ACC112 (cell line): Measurements from ENCODE around the gene RFLNA.

ENCODE experiments used
- H2AFZ ChIP-seq: fragments of 200-600 bp; sonication (generic); one replicate; pipeline ENCODE4 v1.6.0; 2017; ENCODE audit warnings: antibody characterized with exemption, low read length; ENCODE audit not compliant: unreplicated experiment
- H3K27ac ChIP-seq: fragments of 200-600 bp; sonication (generic); 2 replicates; pipeline ENCODE4 v1.5.1; 2014; ENCODE audit warnings: low read depth, mild to moderate bottlenecking, antibody characterized with exemption, low read length, moderate library complexity
- H3K27me3 ChIP-seq: fragments of 200-600 bp; sonication (generic); 2 replicates; pipeline ENCODE4 v1.6.1; 2014; ENCODE audit warnings: mild to moderate bottlenecking, antibody characterized with exemption, low read length, moderate library complexity, mixed read lengths; ENCODE audit not compliant: insufficient read depth
- H3K36me3 ChIP-seq: fragments of 200-600 bp; sonication (generic); 2 replicates; pipeline ENCODE4 v1.6.1; 2016; ENCODE audit warnings: mild to moderate bottlenecking, antibody characterized with exemption, low read length, moderate library complexity, mixed read lengths; ENCODE audit not compliant: insufficient read depth
- H3K4me1 ChIP-seq: fragments of 200-600 bp; sonication (generic); one replicate; pipeline ENCODE4 v1.6.1; 2016; ENCODE audit warnings: low read length, mixed read lengths; ENCODE audit not compliant: insufficient read depth, unreplicated experiment, control insufficient read depth
- H3K4me3 ChIP-seq: fragments of 200-600 bp; sonication (generic); 2 replicates; pipeline ENCODE4 v1.5.1; 2014; ENCODE audit warnings: mild to moderate bottlenecking, low read depth, low read length
- H3K79me2 ChIP-seq: fragments of 200-600 bp; sonication (generic); one replicate; pipeline ENCODE4 v1.6.0; 2016; ENCODE audit warnings: low read length; ENCODE audit not compliant: control insufficient read depth, unreplicated experiment, insufficient read depth

The RFLNA gene

GRCh38 chr12:124304314-124304790 lies 9.5 kb downstream of the RFLNA start:
- H3K79me2 ChIP-seq, result no peaks in the 10 kb centered on the region
- H3K27me3 ChIP-seq, result no peaks in the 10 kb centered on the region
- no peak overlapping the region for H3K27ac ChIP-seq
- H3K4me1 ChIP-seq, result no peaks in the 10 kb centered on the region
- H3K4me3 ChIP-seq, result no peak overlapping the region
- no peak overlapping the region for H2AFZ ChIP-seq
- no peaks in the 10 kb centered on the region for H3K36me3 ChIP-seq

DNA sequence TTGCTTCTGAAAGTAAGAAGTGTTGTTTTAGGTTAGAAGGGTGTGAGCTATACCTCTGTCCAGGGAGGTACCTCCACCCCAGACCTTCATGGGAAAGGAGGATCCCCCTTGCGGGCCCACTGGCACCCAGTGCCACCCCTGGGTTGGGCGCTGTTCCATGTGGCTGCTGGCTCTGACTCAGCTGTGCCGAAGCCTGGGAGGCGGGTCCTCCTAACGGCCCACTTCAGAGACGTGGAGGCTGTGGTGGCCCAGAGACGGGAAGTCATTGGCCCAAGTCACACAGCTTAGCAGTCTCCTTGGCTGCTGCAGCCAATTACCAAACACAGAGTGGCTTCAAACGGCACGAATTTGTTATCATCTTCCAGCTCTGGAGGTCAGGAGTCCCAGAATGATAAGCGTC lies 10.2 kb downstream of the RFLNA start:
- Histone ChIP-seq H3K27me3 (no peaks in the 10 kb centered on the region), H3K79me2 (no peaks in the 10 kb centered on the region), H3K27ac (no peak overlapping the region), H3K4me3 (no peak overlapping the region), H3K4me1 (no peaks in the 10 kb centered on the region), H2AFZ (no peak overlapping the region), H3K36me3 (no peaks in the 10 kb centered on the region)

DNA sequence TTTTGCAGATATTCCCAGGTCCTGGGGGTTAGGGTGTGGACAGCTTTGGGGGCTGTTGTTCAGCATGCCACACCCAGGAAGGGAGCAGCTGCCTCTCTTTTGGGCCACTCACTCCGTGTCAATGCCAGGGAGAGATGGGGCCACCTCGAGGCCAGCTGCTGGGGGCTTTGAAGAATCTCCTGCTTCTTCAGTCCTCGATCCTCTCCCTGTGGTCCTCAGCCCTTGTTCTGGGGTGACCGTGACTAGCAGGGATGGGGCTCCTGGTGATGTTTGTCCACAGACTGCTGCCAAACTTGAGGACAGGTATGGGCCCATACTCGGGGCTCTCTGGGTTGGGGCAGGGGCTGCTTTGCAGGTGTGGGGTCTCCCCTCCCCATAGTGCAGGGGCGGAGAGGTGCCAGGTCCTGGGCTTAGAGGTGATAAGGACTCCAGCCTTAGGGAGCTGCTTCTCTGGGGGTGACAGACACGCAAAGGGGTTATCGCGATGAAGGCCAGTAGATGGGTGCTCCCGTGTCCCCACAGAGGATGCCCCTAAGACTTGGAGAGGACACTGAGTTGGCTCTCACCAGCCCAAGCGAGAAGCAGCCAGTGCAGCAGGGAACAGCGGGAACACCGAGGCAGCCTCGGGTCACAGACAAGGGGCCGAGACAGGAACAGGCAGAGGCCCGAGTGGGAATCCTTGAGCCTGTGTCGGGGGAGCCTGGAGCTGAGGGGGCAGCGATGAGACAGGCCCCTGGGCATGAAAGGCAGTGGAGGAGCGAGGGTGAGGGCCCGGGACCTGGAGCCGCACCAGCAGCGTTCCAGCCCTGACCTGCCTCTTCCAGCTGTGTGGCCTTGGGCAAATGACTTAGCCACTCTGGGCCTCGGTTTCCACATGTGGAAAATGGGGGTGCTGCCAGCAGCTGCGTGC lies 11.1 kb downstream of the RFLNA start:
- Histone ChIP-seq H2AFZ (no peak overlapping the region), H3K36me3 (no peaks in the 10 kb centered on the region), H3K4me3 (no peak overlapping the region), H3K4me1 (no peaks in the 10 kb centered on the region), H3K79me2 (no peaks in the 10 kb centered on the region), H3K27me3 (no peaks in the 10 kb centered on the region), H3K27ac (no peak overlapping the region)

- no peaks in the 10 kb centered on the region for H3K27me3 ChIP-seq
- no peak overlapping the region for H3K27ac ChIP-seq
- H3K4me1 ChIP-seq, result no peaks in the 10 kb centered on the region
- H2AFZ ChIP-seq, result no peak overlapping the region
- H3K79me2 ChIP-seq, result no peaks in the 10 kb centered on the region
- no peak overlapping the region for H3K4me3 ChIP-seq
- no peaks in the 10 kb centered on the region for H3K36me3 ChIP-seq
These were observed 12.0 kb downstream of the RFLNA start for GRCh38 chr12:124306686-124307555.

- Histone ChIP-seq H3K4me1 (no peaks in the 10 kb centered on the region), H3K27ac (no peak overlapping the region), H3K36me3 (no peaks in the 10 kb centered on the region)
These were observed 12.6 kb downstream of the RFLNA start for GRCh38 chr12:124307556-124307825.

DNA sequence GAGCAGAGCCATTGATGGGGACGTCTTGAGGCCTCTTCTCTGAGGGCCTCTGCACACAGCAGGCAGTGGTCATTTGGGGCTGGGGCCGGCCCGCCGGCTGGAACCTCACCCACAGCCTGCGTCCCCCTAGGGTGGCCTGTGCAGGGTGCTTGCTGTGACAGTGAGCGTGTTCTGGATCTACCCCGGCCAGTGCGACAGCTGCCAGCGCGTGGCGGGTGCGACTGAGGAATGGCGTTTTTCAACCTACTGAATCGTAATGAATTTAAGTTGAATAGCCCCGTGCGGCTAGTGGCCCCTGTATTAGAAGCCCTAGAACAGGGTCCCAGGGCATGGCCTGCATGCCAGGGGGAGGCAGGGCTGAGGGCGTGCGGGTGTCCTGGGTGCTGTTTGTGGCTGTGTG lies 13.8 kb downstream of the RFLNA start:
- Histone ChIP-seq H3K36me3 (no peaks in the 10 kb centered on the region), H3K79me2 (no peaks in the 10 kb centered on the region), H3K4me1 (no peaks in the 10 kb centered on the region), H3K27me3 (no peaks in the 10 kb centered on the region), H3K27ac (no peak overlapping the region), H3K4me3 (no peak overlapping the region), H2AFZ (no peak overlapping the region)

More at GRCh38 chr12:124307556-124307825, 12.6 kb downstream of the RFLNA start:
- Histone ChIP-seq H3K27me3 (no peaks in the 10 kb centered on the region), H3K4me3 (no peak overlapping the region), H2AFZ (no peak overlapping the region), H3K79me2 (no peaks in the 10 kb centered on the region)

DNA sequence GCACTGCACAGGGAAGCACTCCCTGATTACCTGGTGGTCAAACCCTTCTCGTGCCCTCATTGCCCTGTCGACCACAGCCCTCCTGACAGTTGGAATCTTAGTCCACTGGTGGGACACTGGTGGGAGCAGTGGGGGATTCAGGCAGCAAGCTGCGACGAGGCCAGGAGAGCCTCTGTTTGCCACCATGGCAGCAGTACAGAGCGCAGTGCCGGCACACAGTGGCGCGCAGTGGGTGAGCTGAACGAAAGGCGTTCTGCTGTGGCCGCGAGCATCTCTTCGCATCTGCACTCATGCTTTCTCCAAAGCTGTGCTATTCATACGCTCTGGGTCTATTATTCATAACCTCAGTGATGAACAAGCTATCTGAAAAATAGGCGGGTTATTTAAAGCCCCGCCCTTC lies 14.3 kb downstream of the RFLNA start:
- Histone ChIP-seq H3K36me3 (no peaks in the 10 kb centered on the region), H3K4me1 (no peaks in the 10 kb centered on the region), H3K27ac (no peak overlapping the region), H3K79me2 (no peaks in the 10 kb centered on the region), H3K4me3 (no peak overlapping the region), H3K27me3 (no peaks in the 10 kb centered on the region), H2AFZ (no peak overlapping the region)

DNA sequence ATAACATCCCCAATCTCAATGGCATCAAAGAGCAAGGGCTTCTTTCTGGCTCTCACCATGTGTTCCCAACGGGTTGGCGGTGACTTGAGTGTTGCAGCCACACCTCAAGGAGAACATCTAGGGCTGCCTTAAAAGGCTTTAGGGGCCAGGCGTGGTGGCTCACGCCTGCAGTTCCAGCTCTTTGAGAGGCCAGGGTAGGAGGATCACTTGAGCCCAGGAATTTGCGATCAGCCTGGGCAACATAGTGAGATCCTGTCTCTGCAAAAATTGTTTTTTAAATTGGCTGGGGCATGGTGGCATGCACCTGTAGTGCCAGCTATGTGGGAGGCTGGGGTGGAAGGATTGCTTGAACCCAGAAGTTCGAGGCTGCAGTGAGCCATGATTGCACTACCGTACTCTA lies 14.9 kb downstream of the RFLNA start:
- Histone ChIP-seq H3K27ac (no peak overlapping the region), H2AFZ (no peak overlapping the region), H3K27me3 (no peaks in the 10 kb centered on the region), H3K36me3 (no peaks in the 10 kb centered on the region), H3K79me2 (no peaks in the 10 kb centered on the region), H3K4me1 (no peaks in the 10 kb centered on the region), H3K4me3 (no peak overlapping the region)

- no peaks in the 10 kb centered on the region for H3K36me3 ChIP-seq
- no peak overlapping the region for H3K27ac ChIP-seq
- H2AFZ ChIP-seq, result no peak overlapping the region
- no peaks in the 10 kb centered on the region for H3K4me1 ChIP-seq
- H3K79me2 ChIP-seq, result no peaks in the 10 kb centered on the region
- H3K4me3 ChIP-seq, result no peak overlapping the region
- H3K27me3 ChIP-seq, result no peaks in the 10 kb centered on the region
These were observed 15.3 kb downstream of the RFLNA start for GRCh38 chr12:124310178-124310577.

GRCh38 chr12:124310785-124311184 lies 15.9 kb downstream of the RFLNA start:
- Histone ChIP-seq H2AFZ (no peak overlapping the region), H3K27me3 (no peaks in the 10 kb centered on the region), H3K36me3 (no peaks in the 10 kb centered on the region), H3K4me1 (no peaks in the 10 kb centered on the region), H3K27ac (no peak overlapping the region), H3K4me3 (no peak overlapping the region), H3K79me2 (no peaks in the 10 kb centered on the region)
